HepG2 (cell line): ENCODE data around the gene SHLD1. TPM values are rescaled to one million over a fixed set of nuclear protein-coding genes. Genes with fewer than 3 reads are reported as not detected.

Experiments used
- CC2D1A ChIP-seq: sonication (generic); formaldehyde crosslinking; IDR thresholded peaks from 2 replicates; pipeline ENCODE4 v1.8.1; 2023; ENCODE audit warnings: mild to moderate bottlenecking, missing genetic modification reagents
- KAT2B ChIP-seq: fragments of 150-350 bp; IDR thresholded peaks from 2 replicates; pipeline ENCODE4 v1.6.1; 2014; ENCODE audit warnings: low read depth, low read length, borderline replicate concordance
- MIER3 ChIP-seq: IDR thresholded peaks from 2 replicates; pipeline ENCODE4 v1.6.1; 2016; ENCODE audit warnings: missing compliant biosample characterization, borderline replicate concordance
- NCOR1 ChIP-seq: fragments of 200-600 bp; sonication (generic); IDR thresholded peaks from 2 replicates; pipeline ENCODE4 v1.7.0; 2017; ENCODE audit warnings: antibody characterized with exemption, low read length, borderline replicate concordance
- RAD51 ChIP-seq: fragments of 450-650 bp; IDR thresholded peaks from 2 replicates; pipeline ENCODE4 v1.6.1; 2016; ENCODE audit warnings: borderline replicate concordance
- SNAI1 ChIP-seq: sonication (generic); formaldehyde crosslinking; IDR thresholded peaks from 2 replicates; pipeline ENCODE4 v1.5.0; 2020; ENCODE audit warnings: mild to moderate bottlenecking, missing genetic modification reagents, borderline replicate concordance
- TEAD2 ChIP-seq: sonication (generic); formaldehyde crosslinking; IDR thresholded peaks from 2 replicates; pipeline ENCODE4 v1.9.0; 2021; ENCODE audit warnings: missing genetic modification reagents
- YEATS4 ChIP-seq: sonication (generic); formaldehyde crosslinking; IDR thresholded peaks from 2 replicates; pipeline ENCODE4 v1.4.0; 2020; ENCODE audit warnings: missing genetic modification reagents, borderline replicate concordance
- ZBTB7B ChIP-seq: sonication (generic); formaldehyde crosslinking; IDR thresholded peaks from 2 replicates; pipeline ENCODE4 v1.4.0; 2020; ENCODE audit warnings: missing genetic modification reagents
- ZNF274 ChIP-seq: sonication (generic); formaldehyde crosslinking; IDR thresholded peaks from 2 replicates; pipeline ENCODE4 v1.5.1; 2020; ENCODE audit warnings: mild to moderate bottlenecking, missing genetic modification reagents
- ZNF569 ChIP-seq: sonication (generic); formaldehyde crosslinking; IDR thresholded peaks from 2 replicates; pipeline ENCODE4 v1.5.0; 2020; ENCODE audit warnings: mild to moderate bottlenecking, missing genetic modification reagents, moderate library complexity, borderline replicate concordance
- ZNF670 ChIP-seq: sonication (generic); formaldehyde crosslinking; IDR thresholded peaks from 2 replicates; pipeline ENCODE4 v1.8.0; 2022; ENCODE audit warnings: mild to moderate bottlenecking, missing genetic modification reagents, borderline replicate concordance
- ZSCAN22 ChIP-seq: sonication (generic); formaldehyde crosslinking; IDR thresholded peaks from 2 replicates; pipeline ENCODE4 v1.4.0; 2020; ENCODE audit warnings: mild to moderate bottlenecking, missing genetic modification reagents
- polyA plus RNA-seq, 8 experiments: library from polyadenylated mRNA; depleted of rRNA in 3 of 8; stranded (reverse) in 7 of 8; unstranded in 1 of 8; fragments of >200 nt; fragmentation: Illumina TruSeq in 4 of 8; extraction: Trizol in 4 of 8; gene quantifications; 2 replicates each; pipeline versions ENCODE4 v1.2.1 to v1.2.3, GENCODE V29; 2011 to 2016; ENCODE audit warnings: low read depth in 4 of 8, missing spikeins in 1 of 8, mixed read lengths in 1 of 8; ENCODE audit not compliant: insufficient read depth in 1 of 8
- total RNA-seq, 5 experiments: library from RNA; depleted of rRNA; stranded (reverse); fragments of >200 nt; fragmentation: Illumina TruSeq; extraction: Trizol; gene quantifications; 2 replicates each; pipeline ENCODE4 v1.2.3, GENCODE V29; 2016; ENCODE audit warnings: low read depth in 1 of 5
- TF ChIP-seq, protein P1 (sequence below): IDR thresholded peaks from 2 replicates; pipeline ENCODE4 v1.6.1; 2016; ENCODE audit warnings: missing genetic modification reagents, missing compliant biosample characterization
- TF ChIP-seq, protein P2 (sequence below): sonication (generic); formaldehyde crosslinking; IDR thresholded peaks from 2 replicates; pipeline ENCODE4 v1.5.0; 2020; ENCODE audit warnings: missing genetic modification reagents
- TF ChIP-seq, protein P3 (sequence below): sonication (generic); formaldehyde crosslinking; IDR thresholded peaks from 2 replicates; pipeline ENCODE4 v1.4.0; 2020; ENCODE audit warnings: missing genetic modification reagents, low read depth, mild to moderate bottlenecking, borderline replicate concordance
- TF ChIP-seq, protein P4 (sequence below): sonication (generic); formaldehyde crosslinking; IDR thresholded peaks from 2 replicates; pipeline ENCODE4 v1.4.0; 2020; ENCODE audit warnings: missing genetic modification reagents
- TF ChIP-seq, protein P5 (sequence below): sonication (generic); formaldehyde crosslinking; IDR thresholded peaks from 2 replicates; pipeline ENCODE4 v1.4.0; 2020; ENCODE audit warnings: missing genetic modification reagents, borderline replicate concordance

Gene SHLD1
- total and polyA plus RNA-seq, 2 of the 13 experiments (the other 11 are each of a cell fraction or from before 2014, with no cell fraction given): 8.9 to 10.0 TPM

DNA sequence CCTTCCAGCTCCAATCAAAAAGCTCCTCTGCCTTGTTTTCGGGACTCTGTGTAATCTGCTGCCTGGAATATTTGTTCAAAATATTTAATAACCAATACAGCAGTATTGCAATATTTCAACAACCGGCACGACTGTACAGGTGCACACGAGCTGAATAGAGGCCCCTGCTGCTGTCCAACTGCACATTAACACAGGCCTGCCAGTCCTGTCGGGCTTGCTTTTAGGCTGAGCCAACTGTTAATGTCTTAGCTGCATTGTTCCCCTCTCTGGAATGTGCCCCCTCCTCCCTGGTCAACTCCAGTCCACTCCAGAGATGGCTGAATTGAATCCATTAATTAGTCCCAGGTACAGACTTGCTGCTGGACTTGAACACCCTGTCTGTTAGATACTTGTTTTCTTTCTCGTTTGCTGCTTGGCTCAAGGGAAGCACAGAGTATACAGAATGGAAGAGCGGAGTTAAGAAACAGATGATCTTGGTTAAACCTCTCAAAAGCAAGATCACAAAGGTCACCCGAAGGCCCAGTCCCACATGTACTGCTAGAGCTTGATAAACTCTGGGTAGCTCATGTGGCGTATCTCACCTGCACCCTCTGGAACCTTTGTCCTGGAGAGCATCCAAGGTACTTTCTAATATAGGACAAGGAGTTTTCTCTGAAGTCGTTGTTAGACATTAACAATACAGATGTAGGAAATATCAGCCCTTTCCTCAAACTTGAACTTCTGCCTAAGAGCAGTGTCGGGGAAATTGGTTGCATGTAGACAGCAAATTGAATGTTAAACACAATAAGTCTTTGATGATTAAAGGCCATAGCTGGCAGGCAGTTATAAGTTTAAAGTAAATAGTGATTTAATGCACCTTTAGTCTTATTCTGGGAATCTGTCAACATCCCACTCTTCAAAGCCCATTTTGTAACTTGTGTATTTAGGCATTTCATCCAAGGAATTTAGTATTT lies 31.9 kb downstream of the SHLD1 start (continued):
- TF ChIP-seq, protein P1, sequence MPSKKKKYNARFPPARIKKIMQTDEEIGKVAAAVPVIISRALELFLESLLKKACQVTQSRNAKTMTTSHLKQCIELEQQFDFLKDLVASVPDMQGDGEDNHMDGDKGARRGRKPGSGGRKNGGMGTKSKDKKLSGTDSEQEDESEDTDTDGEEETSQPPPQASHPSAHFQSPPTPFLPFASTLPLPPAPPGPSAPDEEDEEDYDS (CRISPR knock-in tag): peak; percentile 24; the same call in 1 of the 2 replicates
- TF ChIP-seq ZNF670 (CRISPR knock-in tag): no peak
- TF ChIP-seq NCOR1: peak; percentile 98
- TF ChIP-seq, protein P2, sequence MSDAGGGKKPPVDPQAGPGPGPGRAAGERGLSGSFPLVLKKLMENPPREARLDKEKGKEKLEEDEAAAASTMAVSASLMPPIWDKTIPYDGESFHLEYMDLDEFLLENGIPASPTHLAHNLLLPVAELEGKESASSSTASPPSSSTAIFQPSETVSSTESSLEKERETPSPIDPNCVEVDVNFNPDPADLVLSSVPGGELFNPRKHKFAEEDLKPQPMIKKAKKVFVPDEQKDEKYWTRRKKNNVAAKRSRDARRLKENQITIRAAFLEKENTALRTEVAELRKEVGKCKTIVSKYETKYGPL (CRISPR knock-in tag): no peak
- TF ChIP-seq YEATS4: peak; percentile 20; the same call in 1 of the 2 replicates
- TF ChIP-seq ZSCAN22 (CRISPR knock-in tag): no peak
- TF ChIP-seq, protein P3, sequence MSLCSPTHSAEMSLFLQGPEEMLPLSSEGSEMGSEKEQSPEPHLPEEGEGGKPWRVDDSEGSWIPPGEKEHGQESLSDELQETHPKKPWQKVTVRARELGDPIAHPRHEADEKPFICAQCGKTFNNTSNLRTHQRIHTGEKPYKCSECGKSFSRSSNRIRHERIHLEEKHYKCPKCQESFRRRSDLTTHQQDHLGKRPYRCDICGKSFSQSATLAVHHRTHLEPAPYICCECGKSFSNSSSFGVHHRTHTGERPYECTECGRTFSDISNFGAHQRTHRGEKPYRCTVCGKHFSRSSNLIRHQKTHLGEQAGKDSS: no peak
- TF ChIP-seq ZNF569 (CRISPR knock-in tag): no peak
- TF ChIP-seq, protein P4, sequence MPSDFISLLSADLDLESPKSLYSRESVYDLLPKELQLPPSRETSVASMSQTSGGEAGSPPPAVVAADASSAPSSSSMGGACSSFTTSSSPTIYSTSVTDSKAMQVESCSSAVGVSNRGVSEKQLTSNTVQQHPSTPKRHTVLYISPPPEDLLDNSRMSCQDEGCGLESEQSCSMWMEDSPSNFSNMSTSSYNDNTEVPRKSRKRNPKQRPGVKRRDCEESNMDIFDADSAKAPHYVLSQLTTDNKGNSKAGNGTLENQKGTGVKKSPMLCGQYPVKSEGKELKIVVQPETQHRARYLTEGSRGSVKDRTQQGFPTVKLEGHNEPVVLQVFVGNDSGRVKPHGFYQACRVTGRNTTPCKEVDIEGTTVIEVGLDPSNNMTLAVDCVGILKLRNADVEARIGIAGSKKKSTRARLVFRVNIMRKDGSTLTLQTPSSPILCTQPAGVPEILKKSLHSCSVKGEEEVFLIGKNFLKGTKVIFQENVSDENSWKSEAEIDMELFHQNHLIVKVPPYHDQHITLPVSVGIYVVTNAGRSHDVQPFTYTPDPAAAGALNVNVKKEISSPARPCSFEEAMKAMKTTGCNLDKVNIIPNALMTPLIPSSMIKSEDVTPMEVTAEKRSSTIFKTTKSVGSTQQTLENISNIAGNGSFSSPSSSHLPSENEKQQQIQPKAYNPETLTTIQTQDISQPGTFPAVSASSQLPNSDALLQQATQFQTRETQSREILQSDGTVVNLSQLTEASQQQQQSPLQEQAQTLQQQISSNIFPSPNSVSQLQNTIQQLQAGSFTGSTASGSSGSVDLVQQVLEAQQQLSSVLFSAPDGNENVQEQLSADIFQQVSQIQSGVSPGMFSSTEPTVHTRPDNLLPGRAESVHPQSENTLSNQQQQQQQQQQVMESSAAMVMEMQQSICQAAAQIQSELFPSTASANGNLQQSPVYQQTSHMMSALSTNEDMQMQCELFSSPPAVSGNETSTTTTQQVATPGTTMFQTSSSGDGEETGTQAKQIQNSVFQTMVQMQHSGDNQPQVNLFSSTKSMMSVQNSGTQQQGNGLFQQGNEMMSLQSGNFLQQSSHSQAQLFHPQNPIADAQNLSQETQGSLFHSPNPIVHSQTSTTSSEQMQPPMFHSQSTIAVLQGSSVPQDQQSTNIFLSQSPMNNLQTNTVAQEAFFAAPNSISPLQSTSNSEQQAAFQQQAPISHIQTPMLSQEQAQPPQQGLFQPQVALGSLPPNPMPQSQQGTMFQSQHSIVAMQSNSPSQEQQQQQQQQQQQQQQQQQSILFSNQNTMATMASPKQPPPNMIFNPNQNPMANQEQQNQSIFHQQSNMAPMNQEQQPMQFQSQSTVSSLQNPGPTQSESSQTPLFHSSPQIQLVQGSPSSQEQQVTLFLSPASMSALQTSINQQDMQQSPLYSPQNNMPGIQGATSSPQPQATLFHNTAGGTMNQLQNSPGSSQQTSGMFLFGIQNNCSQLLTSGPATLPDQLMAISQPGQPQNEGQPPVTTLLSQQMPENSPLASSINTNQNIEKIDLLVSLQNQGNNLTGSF (CRISPR knock-in tag): no peak
- no peak for TF ChIP-seq MIER3 (CRISPR knock-in tag)
- no peak for TF ChIP-seq RAD51
- TF ChIP-seq TEAD2 (CRISPR knock-in tag): no peak
- TF ChIP-seq ZBTB7B (CRISPR knock-in tag): no peak
- TF ChIP-seq, protein P5, sequence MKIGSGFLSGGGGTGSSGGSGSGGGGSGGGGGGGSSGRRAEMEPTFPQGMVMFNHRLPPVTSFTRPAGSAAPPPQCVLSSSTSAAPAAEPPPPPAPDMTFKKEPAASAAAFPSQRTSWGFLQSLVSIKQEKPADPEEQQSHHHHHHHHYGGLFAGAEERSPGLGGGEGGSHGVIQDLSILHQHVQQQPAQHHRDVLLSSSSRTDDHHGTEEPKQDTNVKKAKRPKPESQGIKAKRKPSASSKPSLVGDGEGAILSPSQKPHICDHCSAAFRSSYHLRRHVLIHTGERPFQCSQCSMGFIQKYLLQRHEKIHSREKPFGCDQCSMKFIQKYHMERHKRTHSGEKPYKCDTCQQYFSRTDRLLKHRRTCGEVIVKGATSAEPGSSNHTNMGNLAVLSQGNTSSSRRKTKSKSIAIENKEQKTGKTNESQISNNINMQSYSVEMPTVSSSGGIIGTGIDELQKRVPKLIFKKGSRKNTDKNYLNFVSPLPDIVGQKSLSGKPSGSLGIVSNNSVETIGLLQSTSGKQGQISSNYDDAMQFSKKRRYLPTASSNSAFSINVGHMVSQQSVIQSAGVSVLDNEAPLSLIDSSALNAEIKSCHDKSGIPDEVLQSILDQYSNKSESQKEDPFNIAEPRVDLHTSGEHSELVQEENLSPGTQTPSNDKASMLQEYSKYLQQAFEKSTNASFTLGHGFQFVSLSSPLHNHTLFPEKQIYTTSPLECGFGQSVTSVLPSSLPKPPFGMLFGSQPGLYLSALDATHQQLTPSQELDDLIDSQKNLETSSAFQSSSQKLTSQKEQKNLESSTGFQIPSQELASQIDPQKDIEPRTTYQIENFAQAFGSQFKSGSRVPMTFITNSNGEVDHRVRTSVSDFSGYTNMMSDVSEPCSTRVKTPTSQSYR (CRISPR knock-in tag): peak; percentile 44; the same call in 1 of the 2 replicates
- 0 out of 2 replicates have a peak, but pooled peaks have one; percentile 10 for TF ChIP-seq SNAI1 (CRISPR knock-in tag)
- TF ChIP-seq ZNF274 (CRISPR knock-in tag): no peak
- 0 out of 2 replicates have a peak, but pooled peaks have one; percentile 80 for TF ChIP-seq CC2D1A (CRISPR knock-in tag)
- TF ChIP-seq KAT2B: no peak
